Fibroblast of gingiva (primary cell): Measurements from ENCODE around the gene AFDN.

Experiments
- DNase-seq: peaks from one replicate; pipeline ENCODE4 v3.0.0-alpha.2; 2011; ENCODE audit warnings: low read depth

AFDN gene

DNA sequence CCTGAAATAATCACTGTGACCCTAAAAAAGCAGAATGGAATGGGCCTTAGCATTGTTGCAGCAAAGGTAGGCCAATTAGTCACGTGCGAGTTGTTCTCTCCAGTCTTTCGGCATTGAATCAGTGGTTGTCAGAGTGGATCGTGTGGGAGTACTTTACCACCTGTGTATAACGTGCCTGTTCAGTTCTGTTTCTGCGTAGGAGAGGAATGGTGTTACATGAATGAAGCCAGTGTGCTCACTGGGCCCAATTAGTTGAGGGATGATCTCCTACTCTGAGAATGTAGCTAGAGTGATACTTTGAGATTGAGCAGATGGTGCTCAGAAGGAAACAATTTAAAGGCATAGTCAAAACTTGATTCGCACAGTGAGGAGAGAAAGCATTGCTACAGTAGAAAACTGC is 98.3 kb downstream of the AFDN start:
- DNase-seq: no peak

DNA sequence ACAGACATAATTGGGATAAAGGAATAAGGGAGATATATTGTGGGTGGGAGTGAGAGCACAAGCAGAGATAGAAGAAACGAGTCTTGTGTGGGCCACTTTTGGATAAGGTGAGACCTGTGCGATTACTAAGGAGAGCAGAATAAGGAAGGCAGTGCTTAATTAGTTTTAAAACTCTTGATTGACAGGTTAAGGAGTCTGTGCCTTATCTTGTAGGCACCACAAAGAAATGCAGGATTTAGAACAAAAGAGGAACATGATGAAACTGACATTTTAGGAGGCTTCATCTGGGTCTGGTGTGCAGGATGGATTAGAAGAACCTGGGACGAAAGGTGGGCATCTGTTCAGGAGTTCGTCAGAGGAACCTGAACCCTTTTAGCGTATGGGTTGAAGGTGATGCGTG is 100.5 kb downstream of the AFDN start:
- no peak for DNase-seq

GRCh38 chr6:167928111-167928510 is 101.4 kb downstream of the AFDN start:
- DNase-seq: no peak

GRCh38 chr6:167930295-167930694 is 103.6 kb downstream of the AFDN start:
- DNase-seq: no peak

- peak; percentile 54 for DNase-seq
These were observed 106.0 kb downstream of the AFDN start for GRCh38 chr6:167932468-167933276.

GRCh38 chr6:167933290-167933689 is 106.6 kb downstream of the AFDN start:
- DNase-seq: no peak

GRCh38 chr6:167933847-167934246 is 107.1 kb downstream of the AFDN start:
- no peak for DNase-seq

DNA sequence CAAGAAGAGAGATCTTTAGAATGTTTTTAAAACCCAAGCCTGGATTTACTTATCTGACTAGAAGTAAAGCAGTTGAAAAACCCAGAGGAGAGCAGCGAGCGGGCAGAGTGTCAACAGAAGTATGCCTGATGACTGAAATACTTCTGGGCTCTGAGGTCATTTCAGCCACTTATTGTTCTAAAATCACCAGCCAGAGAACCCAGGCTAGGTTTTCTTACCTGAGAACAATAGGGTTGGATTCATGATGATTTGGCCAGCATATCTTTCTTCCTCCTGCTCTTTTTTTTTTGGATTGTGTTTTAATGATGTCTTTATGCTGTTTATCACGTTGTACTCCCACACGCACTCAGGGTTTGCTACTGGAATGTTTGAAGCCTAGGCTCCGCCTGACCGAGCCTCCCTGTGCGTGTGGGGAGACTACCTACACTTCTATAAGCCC is 107.7 kb downstream of the AFDN start:
- no peak for DNase-seq

- no peak for DNase-seq
These were observed 109.3 kb downstream of the AFDN start for GRCh38 chr6:167936051-167936450.

GRCh38 chr6:167937301-167937700 is 110.6 kb downstream of the AFDN start:
- no peak for DNase-seq

DNA sequence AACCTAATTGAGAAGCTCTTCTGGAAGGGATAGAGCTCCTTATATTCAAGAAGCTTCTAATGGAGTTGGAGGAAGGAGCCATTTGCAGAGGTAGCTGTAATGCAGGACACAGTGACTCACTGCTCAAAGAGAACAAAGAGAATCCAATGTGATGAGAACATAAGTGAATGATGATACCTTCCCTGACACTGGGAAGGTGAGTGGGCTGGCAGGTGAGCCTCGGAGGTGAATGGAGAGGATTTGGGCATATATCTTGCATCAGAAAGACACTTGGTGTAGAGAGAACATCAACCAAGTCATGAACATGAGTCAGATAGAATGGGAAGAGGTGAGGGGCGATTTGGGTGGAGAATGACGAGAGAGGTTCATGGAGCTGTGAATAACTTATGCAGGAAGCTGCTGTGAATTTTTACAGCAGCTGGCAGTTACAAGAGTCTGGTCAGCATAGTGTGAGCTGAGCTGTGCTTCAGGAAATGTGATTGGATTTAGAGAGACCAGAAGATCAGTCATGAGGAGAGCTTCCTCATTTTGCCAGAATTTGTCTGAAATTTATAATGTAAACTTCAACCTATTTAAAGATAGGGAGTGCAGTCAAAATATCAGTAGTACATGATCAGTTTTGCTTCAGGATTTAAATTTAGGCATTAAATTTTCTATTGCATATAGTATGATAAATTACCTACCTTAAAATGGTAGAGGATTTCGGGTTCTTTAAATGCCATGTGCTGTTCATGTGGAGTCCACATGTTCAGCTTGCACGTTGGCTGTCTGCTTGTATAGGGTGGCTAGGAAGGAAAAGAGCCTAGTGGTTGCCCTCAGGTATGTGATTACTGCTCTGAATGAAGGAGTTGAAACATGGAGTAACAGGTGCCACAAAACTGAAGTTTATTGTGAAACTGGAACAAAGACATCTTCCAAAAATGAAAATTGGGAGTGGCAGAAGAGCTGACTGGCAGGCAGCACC is 111.5 kb downstream of the AFDN start:
- no peak for DNase-seq

DNA sequence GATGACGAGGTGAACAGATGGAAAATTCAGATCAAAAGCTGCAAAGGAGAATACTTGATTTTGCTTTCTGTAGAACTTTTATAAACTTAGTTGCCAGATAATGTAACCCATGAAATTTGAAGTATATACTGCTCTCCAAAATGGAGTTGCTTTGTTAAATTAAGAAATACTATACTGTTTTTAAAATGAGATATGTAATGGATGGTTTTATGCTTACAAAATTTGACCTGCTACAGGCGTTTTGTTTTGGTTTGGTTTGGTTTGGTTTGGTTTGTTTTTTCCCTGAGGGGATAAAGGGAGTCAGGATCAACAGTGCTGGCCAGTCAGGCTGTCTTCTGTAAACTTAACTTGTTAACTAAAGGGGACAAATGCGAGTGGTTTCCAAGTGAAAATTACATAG is 115.1 kb downstream of the AFDN start:
- no peak for DNase-seq

DNA sequence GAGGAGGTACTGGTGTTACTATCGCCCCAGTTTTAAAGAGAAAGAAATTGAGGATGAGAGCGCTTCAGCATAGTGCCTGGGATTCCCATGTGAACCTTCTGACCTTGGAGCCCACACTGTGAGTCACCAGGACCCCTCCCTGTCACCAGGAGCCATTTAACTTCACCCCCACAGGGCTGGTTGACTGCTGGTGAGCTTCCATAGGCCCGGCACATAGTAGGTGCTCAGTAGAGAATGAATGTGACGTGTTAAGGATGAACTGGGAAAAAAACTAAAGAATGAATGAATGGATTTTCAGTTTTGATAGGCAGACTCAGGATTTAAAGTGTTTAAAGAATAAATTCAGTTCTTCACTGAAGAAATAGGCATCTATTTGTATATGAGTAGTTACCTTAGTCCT is 117.4 kb downstream of the AFDN start:
- DNase-seq: no peak

DNA sequence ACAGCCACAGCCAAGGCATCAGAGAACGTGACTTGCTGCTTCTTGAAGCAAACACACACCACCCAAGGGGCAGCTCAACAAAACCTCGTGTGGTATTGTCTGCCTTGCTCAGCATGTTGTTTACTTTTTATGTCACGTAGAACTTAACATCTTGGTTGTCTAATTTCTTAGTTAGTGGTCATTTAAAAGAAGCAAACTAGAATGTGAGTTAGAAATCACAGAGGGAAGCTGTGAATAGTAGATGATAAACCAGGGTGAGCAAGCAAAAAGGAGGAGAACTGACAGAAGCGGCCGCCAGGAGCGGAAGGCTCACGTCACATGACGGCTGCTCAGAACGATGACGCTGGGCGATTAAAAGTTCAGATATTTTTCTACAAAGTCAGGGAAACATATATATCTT is 119.3 kb downstream of the AFDN start:
- no peak for DNase-seq

GRCh38 chr6:167946604-167947003 is 119.9 kb downstream of the AFDN start:
- DNase-seq: no peak

GRCh38 chr6:167947716-167948115 is 121.0 kb downstream of the AFDN start:
- no peak for DNase-seq

GRCh38 chr6:167948716-167949115 is 122.0 kb downstream of the AFDN start:
- DNase-seq: no peak

DNA sequence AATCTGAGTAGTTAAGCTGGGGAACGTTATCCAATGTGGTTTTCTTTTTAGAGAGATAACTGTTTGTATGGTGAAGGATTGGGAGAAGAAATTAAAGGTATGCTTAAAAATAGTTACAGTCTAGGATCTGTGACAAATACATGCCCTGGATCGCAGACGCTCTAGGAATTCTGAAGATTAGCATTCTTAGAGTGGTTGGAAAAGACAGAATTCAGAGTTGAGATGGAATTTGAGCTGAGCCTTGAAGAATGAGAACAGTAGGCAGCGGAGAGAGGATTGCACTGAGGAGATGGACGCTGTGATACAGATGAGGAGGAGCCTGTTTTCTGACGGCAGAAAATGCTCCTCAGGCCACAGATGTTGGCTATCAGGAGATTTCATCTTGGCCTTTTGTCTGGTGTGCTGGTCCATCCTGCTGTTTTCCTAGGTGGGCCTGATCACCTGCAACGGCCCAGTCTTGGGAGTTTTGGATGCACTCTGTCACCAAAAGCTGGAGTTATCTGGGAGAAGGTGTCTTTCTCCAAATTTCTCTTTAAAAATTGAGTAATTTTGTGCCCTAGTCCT is 122.5 kb downstream of the AFDN start:
- no peak for DNase-seq

GRCh38 chr6:167951781-167952511 is 125.2 kb downstream of the AFDN start:
- no peak for DNase-seq

DNA sequence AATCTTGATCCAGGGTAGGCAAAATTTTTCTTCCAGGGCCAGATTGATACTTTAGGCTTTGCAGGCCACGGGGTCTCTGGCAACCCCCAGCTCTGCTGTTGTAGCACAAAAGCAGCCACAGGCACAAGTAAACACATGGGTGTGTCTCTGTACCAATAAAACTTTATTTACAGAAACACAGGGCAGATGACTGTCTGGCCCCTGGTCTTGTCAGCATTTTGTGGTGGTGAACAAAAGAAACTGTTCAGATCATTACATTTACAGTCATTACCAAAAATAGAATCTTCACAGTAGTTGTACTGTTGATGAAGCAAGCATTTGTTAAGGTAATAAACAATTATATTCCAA is 125.8 kb downstream of the AFDN start:
- no peak for DNase-seq

DNA sequence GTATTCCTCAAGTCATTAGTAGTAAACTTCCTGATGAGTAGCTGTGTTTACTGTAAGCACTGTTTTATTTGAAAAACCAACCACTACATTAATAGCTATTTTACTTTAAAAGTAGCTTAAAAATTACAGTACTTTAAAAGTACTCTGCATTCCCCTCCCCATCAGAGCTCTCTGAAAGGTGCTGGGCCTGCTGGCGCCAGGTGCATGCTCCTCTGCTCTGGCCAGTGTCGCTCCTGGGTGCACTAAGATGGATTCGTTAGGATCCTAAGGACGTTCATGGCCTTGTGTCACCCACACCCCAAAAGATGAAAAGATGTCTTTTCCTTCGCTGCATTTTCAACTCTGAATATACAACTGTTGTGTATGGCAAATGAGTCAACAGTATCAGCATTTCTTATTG is 126.8 kb downstream of the AFDN start:
- DNase-seq: no peak

- no peak for DNase-seq
These were observed 127.4 kb downstream of the AFDN start for GRCh38 chr6:167954151-167954550.
